RWPE2 (cell line): ENCODE data around the gene CHCT1.

Source experiments
- ATAC-seq: fragments of 200-7000 bp; cut with Tn5 transposase; 3 replicates; pipeline ENCODE4 v1.9.1; 2021; ENCODE audit warnings: low read depth
- DNase-seq: peaks from one replicate; pipeline ENCODE4 v3.0.0-alpha.2; 2020; ENCODE audit warnings: low spot score
- H3K27ac ChIP-seq: fragments of 450-650 bp; 2 replicates; pipeline ENCODE4 v1.5.1; 2017; ENCODE audit warnings: mild to moderate bottlenecking; ENCODE audit not compliant: poor library complexity, severe bottlenecking
- H3K27me3 ChIP-seq: fragments of 250-450 bp; sonication (Bioruptor Pico); 2 replicates; pipeline ENCODE4 v1.5.1; 2021; ENCODE audit warnings: mild to moderate bottlenecking, moderate library complexity; ENCODE audit not compliant: insufficient read depth, poor library complexity, severe bottlenecking
- H3K36me3 ChIP-seq: fragments of 250-450 bp; sonication (Bioruptor Pico); 2 replicates; pipeline ENCODE4 v1.5.1; 2020; ENCODE audit warnings: low read depth, mild to moderate bottlenecking, moderate library complexity
- H3K4me1 ChIP-seq: fragments of 250-450 bp; sonication (Bioruptor Pico); 2 replicates; pipeline ENCODE4 v1.5.1; 2021; ENCODE audit warnings: mild to moderate bottlenecking, moderate library complexity; ENCODE audit not compliant: insufficient read depth, poor library complexity, severe bottlenecking
- H3K4me3 ChIP-seq: fragments of 250-450 bp; sonication (Bioruptor Pico); 2 replicates; pipeline ENCODE4 v1.5.1; 2021; ENCODE audit warnings: mild to moderate bottlenecking, moderate library complexity; ENCODE audit not compliant: severe bottlenecking
- H3K9me3 ChIP-seq: fragments of 250-450 bp; sonication (Bioruptor Pico); 2 replicates; pipeline ENCODE4 v1.5.1; 2021; ENCODE audit warnings: mild to moderate bottlenecking, moderate library complexity; ENCODE audit not compliant: severe bottlenecking
- TF ChIP-seq, protein P1 (sequence below): fragments of 450-650 bp; IDR thresholded peaks from one replicate; pipeline ENCODE4 v1.5.1; 2017; ENCODE audit warnings: mild to moderate bottlenecking, moderate library complexity; ENCODE audit not compliant: poor library complexity, severe bottlenecking

Gene CHCT1

GRCh38 chr17:60390186-60390585 is 32.1 kb upstream of the CHCT1 start:
- ATAC-seq = peak; percentile 33
- Histone ChIP-seq H3K36me3 (no peaks in the 10 kb centered on the region), H3K4me3 (peak overlapping the region; percentile 48), H3K9me3 (no peaks in the 10 kb centered on the region), H3K4me1 (peaks cover 27% of the 10 kb centered on the region), H3K27me3 (no peaks in the 10 kb centered on the region), H3K27ac (peak overlapping the region; percentile 85)
- DNase-seq = no peak
- TF ChIP-seq, protein P1, sequence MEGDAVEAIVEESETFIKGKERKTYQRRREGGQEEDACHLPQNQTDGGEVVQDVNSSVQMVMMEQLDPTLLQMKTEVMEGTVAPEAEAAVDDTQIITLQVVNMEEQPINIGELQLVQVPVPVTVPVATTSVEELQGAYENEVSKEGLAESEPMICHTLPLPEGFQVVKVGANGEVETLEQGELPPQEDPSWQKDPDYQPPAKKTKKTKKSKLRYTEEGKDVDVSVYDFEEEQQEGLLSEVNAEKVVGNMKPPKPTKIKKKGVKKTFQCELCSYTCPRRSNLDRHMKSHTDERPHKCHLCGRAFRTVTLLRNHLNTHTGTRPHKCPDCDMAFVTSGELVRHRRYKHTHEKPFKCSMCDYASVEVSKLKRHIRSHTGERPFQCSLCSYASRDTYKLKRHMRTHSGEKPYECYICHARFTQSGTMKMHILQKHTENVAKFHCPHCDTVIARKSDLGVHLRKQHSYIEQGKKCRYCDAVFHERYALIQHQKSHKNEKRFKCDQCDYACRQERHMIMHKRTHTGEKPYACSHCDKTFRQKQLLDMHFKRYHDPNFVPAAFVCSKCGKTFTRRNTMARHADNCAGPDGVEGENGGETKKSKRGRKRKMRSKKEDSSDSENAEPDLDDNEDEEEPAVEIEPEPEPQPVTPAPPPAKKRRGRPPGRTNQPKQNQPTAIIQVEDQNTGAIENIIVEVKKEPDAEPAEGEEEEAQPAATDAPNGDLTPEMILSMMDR = no peak

GRCh38 chr17:60390925-60391470 is 31.3 kb upstream of the CHCT1 start:
- Histone ChIP-seq H3K27ac (peak overlapping the region; percentile 85), H3K9me3 (no peaks in the 10 kb centered on the region), H3K36me3 (no peaks in the 10 kb centered on the region), H3K4me1 (peaks cover 27% of the 10 kb centered on the region), H3K4me3 (peak overlapping the region; percentile 48), H3K27me3 (no peaks in the 10 kb centered on the region)
- peak; percentile 8; the same call in 2 of the 3 replicates for ATAC-seq
- DNase-seq = no peak
- TF ChIP-seq, protein P1 = no peak

DNA sequence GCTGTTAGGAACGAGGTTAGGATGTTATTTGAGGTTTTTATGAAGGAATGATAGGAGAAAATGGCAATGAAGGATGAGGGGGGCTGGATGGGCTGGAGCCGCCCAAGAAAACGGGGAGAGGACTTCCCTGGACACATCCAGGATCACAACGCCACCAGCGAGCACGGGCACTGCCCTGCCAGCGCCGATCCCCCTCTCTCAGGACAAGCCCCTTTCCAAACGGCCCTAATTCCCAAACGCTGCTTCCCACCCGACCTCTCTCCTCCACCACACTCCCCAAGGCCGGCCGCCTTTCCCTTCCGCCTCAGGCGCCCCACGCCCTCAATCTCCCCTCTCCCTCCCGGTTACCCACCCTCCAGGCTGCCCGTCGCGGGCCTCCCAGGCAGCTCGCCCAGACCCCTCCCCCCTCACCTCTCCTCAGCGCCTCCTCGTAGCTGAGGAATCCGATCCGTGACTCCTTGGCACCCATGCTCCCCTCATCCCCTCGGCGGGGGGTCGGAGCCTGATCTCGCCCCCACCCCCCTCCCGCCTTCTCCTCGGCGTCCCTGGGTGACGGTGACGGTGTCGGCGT is 30.7 kb upstream of the CHCT1 start:
- no peaks in the 10 kb centered on the region for H3K27me3 ChIP-seq
- no peaks in the 10 kb centered on the region for H3K9me3 ChIP-seq
- TF ChIP-seq, protein P1 = no peak
- ATAC-seq (peak; percentile 53), DNase-seq (peak; percentile 78)
- H3K36me3 ChIP-seq = no peaks in the 10 kb centered on the region
- peak overlapping the region; percentile 85 for H3K27ac ChIP-seq
- peaks cover 27% of the 10 kb centered on the region for H3K4me1 ChIP-seq
- H3K4me3 ChIP-seq = peak overlapping the region; percentile 48

DNA sequence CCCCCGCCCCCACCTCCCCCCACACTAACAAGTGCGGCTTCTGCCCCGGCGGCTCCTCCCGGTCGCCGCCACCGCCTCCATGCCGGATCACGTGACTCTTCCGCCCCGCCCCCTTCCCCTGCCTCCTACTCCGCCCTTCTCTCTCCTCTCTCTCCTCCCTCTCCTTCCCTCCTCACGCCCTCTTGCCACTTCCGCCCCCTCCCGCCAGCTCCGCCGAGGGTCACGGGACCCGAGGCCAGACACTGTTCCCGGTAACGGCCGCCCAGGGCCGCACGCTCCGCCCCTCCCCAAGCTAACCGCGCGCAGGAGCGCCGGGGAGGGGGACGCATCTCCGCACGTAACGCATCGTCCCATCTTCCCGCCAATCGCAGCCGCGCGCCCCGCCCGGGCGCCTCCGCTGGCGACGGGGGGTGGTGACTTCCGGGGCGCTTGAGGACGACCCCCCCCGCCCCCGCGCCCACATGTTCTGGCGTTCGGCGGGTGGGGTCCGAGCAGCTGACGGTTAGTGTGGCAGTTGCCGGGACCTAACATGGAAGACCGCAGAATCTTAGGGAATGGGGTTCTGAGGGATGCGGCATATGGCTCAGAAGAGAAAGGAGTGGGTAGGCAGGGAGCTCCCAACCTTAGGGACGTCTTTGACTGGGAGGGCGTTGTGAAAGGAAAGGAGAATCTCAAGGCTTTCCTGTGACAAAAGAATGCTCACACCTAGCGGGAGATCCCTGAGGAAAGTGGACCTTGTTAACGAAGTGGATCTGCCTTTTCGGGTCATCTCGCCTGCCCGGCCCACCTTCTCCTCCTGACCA is 30.0 kb upstream of the CHCT1 start, which contains the start of gene USP32:
USP32 (minus strand) TSS at position 92 of the 803 bp plus-strand sequence. CDS start 194 bp downstream, outside the sequence.
- peaks cover 24% of the 10 kb centered on the region for H3K4me1 ChIP-seq
- TF ChIP-seq, protein P1 = no peak
- no peaks in the 10 kb centered on the region for H3K36me3 ChIP-seq
- peak within 1 kb of the TSS; percentile 85 for H3K27ac ChIP-seq
- ATAC-seq (peak; percentile 87), DNase-seq (peak; percentile 99)
- no peaks in the 10 kb centered on the region for H3K27me3 ChIP-seq
- H3K9me3 ChIP-seq = no peaks in the 10 kb centered on the region
- H3K4me3 ChIP-seq = peak within 1 kb of the TSS; percentile 48
